Ascending aorta (tissue), 2 donors: Measurements from ENCODE around the gene MAMLD1. TPM values are rescaled to one million over a fixed set of nuclear protein-coding genes. Genes with fewer than 3 reads are reported as not detected.

Experiments used
- DNase-seq, 2 donors: peaks; one replicate each; pipeline ENCODE4 v3.0.0-alpha.2; 2019; ENCODE audit warnings: low spot score in 2 of 2
- H3K27ac ChIP-seq, 2 donors: fragments of 200-600 bp; sonication (generic); one replicate each; pipeline ENCODE4 v1.5.1; 2016 to 2017; ENCODE audit warnings: mild to moderate bottlenecking in 1 of 2
- H3K27me3 ChIP-seq: fragments of 200-600 bp; sonication (generic); one replicate; pipeline ENCODE4 v1.5.1; 2017
- H3K36me3 ChIP-seq, 2 donors: fragments of 200-600 bp; sonication (generic); one replicate each; pipeline ENCODE4 v1.5.1; 2016
- H3K4me1 ChIP-seq, 2 donors: fragments of 200-600 bp; sonication (generic); one replicate each; pipeline ENCODE4 v1.5.1; 2016 to 2017; ENCODE audit warnings: mild to moderate bottlenecking in 1 of 2
- H3K4me3 ChIP-seq, 2 donors: fragments of 200-600 bp; sonication (generic); one replicate each; pipeline ENCODE4 v1.5.1; 2016 to 2017; ENCODE audit warnings: mild to moderate bottlenecking in 1 of 2
- H3K9me3 ChIP-seq, 2 donors: fragments of 200-600 bp; sonication (generic); one replicate each; pipeline ENCODE4 v1.5.1; 2016
- intact Hi-C: fragments of 100-400 bp; cut with DNase I; formaldehyde crosslinking; loops from one replicate; pipeline ENCODE4 v1.15.1; 2023
- total RNA-seq: library from RNA; depleted of rRNA; stranded (reverse); fragments of >200 nt; gene quantifications from one replicate; pipeline ENCODE4 v1.1.0, GENCODE V29; 2016
- TF ChIP-seq, protein P1 (sequence below), 3 experiments: fragments of 200-600 bp in 2 of 3; fragments of 450-650 bp in 1 of 3; sonication (generic) in 2 of 3; IDR thresholded peaks; one replicate each; pipeline ENCODE4 v1.5.1; 2016 to 2019; ENCODE audit warnings: antibody characterized with exemption in 3 of 3, mild to moderate bottlenecking in 1 of 3, moderate library complexity in 1 of 3

The MAMLD1 gene
- total RNA-seq, 1 donor from 2014 or later: 15.4 TPM

DNA sequence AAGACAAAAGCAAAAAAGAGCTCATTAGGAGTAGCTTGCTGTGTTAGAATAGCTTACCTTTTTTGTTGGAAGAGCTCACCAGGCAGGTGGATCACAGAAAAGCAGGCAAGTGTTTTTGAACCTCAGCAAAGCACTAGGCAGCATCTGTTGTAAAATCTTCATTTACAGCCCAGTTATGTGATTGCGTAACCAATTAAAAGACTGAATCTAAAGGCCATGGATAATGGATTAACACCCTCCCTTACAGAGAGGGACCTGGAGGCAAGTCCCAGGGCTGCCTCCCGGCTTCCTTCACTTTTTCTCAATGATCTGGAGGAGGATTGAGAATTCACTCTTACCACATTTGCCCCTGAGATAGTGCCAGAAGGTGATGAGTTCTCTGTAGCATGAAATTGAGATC is 51.1 kb downstream of the MAMLD1 start:
- TF ChIP-seq, protein P1, sequence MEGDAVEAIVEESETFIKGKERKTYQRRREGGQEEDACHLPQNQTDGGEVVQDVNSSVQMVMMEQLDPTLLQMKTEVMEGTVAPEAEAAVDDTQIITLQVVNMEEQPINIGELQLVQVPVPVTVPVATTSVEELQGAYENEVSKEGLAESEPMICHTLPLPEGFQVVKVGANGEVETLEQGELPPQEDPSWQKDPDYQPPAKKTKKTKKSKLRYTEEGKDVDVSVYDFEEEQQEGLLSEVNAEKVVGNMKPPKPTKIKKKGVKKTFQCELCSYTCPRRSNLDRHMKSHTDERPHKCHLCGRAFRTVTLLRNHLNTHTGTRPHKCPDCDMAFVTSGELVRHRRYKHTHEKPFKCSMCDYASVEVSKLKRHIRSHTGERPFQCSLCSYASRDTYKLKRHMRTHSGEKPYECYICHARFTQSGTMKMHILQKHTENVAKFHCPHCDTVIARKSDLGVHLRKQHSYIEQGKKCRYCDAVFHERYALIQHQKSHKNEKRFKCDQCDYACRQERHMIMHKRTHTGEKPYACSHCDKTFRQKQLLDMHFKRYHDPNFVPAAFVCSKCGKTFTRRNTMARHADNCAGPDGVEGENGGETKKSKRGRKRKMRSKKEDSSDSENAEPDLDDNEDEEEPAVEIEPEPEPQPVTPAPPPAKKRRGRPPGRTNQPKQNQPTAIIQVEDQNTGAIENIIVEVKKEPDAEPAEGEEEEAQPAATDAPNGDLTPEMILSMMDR (IDR thresholded peaks at IDR 0.05): no peak
- Histone ChIP-seq H3K9me3 (no peaks in the 10 kb centered on the region), H3K4me1 (no peaks in the 10 kb centered on the region), H3K27ac (no peak overlapping the region), H3K27me3 (no peaks in the 10 kb centered on the region), H3K36me3 (no peaks in the 10 kb centered on the region), H3K4me3 (no peak overlapping the region)
- DNase-seq: no peak
- intact Hi-C loops: no loop called here

DNA sequence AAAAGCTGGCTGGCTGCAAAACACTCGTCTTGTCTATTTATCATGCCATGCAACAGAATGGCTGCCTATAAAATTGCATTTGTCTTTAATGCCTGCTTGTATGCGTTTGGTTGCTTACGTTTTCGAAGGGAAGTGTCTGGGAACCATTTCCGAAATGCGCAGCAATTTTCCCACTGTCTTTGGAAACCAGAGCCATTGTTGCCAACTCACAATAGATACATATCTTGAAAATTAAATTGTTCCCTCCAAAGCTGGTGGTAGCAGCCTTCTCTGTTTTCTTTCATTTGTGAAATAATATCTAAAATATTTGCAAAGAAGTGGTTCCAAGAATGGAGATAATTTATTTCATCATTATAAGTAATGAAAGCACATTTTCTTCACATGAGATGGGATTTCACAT is 53.4 kb downstream of the MAMLD1 start:
- H3K9me3 ChIP-seq: no peaks in the 10 kb centered on the region
- no peaks in the 10 kb centered on the region for H3K27me3 ChIP-seq
- TF ChIP-seq, protein P1 (IDR thresholded peaks at IDR 0.05): no peak
- no peak for DNase-seq
- H3K27ac ChIP-seq: no peak overlapping the region
- no peak overlapping the region for H3K4me3 ChIP-seq
- intact Hi-C loops: no loop called here
- H3K4me1 ChIP-seq: no peaks in the 10 kb centered on the region
- no peaks in the 10 kb centered on the region for H3K36me3 ChIP-seq

DNA sequence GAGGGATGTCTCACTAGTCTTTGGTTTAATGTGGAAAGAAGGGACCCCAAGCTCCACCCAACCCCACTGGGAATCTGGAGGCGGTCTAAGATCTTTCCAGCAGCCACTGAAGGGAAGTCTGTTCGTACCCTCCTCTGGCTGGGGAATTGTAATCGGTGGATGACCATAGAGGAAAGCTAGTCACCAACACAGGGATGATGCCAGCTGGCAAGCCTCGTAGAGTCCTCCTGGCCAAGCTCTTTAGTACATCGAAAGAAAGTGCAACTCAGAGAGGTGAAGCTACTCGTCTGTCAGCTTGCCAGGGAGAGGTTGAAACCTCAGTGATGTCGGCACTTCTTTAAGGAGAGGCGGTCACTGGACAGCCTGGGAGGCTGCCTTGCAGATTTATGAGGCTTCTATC is 58.7 kb downstream of the MAMLD1 start:
- Histone ChIP-seq H3K36me3 (no peaks in the 10 kb centered on the region), H3K4me3 (no peak overlapping the region), H3K27me3 (no peaks in the 10 kb centered on the region), H3K4me1 (no peaks in the 10 kb centered on the region), H3K27ac (no peak overlapping the region), H3K9me3 (no peaks in the 10 kb centered on the region)
- no peak for DNase-seq
- intact Hi-C loops: no loop called here
- TF ChIP-seq, protein P1 (IDR thresholded peaks at IDR 0.05): no peak

DNA sequence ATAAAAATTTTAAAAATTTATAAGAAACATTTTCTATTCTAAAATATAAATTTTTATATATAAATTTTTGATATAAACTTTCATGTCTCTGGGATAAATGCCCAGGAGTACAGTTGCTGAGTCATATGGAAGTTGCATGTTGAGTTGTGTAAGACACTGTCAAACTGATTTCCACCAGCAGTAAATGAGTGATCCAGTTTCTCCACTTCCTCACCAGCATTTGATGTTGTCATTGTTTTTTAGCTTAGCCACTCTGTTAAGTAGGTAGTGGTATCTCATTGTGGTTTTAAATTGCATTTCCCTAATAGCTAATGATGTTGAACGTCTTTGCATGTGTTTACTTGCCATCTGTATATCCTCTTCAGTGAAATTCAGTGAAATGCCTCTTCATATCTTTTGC is 66.5 kb downstream of the MAMLD1 start:
- Histone ChIP-seq H3K9me3 (no peaks in the 10 kb centered on the region), H3K27me3 (no peaks in the 10 kb centered on the region), H3K36me3 (no peaks in the 10 kb centered on the region), H3K4me3 (no peak overlapping the region), H3K4me1 (no peaks in the 10 kb centered on the region), H3K27ac (no peak overlapping the region)
- DNase-seq: no peak
- TF ChIP-seq, protein P1 (IDR thresholded peaks at IDR 0.05): no peak
- intact Hi-C loops: no loop called here

DNA sequence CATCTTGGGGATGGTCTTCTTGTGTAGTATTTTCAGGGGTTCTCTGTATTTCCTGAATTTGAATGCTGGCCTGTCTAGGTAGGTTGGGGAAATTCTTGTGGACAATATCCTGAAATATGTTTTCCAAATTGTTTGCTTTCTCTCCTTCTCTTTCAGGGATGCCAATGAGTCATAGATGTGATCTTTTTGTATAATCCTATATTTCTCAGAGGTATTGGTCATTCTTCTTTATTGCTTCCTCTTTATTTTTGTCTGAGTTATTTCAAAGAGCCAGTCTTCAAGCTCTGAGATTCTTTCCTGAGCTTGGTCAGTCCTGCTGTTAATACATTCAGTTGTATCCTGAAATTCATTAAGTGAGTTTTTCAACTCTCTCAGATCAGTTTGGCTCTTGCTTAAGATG is 73.1 kb downstream of the MAMLD1 start:
- intact Hi-C loops: no loop called here
- Histone ChIP-seq H3K4me1 (no peaks in the 10 kb centered on the region), H3K9me3 (peaks cover 0 to 4% of the 10 kb centered on the region in 2 donors), H3K4me3 (no peak overlapping the region), H3K27me3 (no peaks in the 10 kb centered on the region), H3K27ac (no peak overlapping the region), H3K36me3 (no peaks in the 10 kb centered on the region)
- TF ChIP-seq, protein P1 (IDR thresholded peaks at IDR 0.05): no peak
- DNase-seq: no peak

DNA sequence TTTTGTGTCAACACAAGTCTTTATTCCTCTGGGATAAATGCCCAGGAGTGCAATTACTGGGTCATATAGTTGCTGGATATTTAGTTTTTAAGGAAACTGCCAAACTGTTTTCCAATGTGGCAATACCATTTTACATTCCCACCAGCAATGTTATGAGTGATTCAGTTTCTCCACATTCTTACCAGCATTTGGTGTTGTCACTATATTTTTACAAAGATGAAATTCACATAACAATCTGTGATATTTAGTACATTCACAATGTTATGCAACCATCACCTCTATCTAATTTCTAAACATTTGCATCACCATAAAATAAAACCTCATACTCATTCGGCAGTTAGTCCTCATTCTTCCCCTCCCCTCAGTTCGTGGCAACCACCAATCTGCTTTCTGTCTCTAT is 75.0 kb downstream of the MAMLD1 start:
- Histone ChIP-seq H3K27ac (no peak overlapping the region), H3K9me3 (peaks cover 0 to 4% of the 10 kb centered on the region in 2 donors), H3K36me3 (no peaks in the 10 kb centered on the region), H3K4me1 (no peaks in the 10 kb centered on the region), H3K27me3 (no peaks in the 10 kb centered on the region), H3K4me3 (no peak overlapping the region)
- DNase-seq: no peak
- TF ChIP-seq, protein P1 (IDR thresholded peaks at IDR 0.05): no peak
- intact Hi-C loops: no loop called here
